Stimulated activated CD4-positive, alpha-beta T cell treated with anti-CD3 and anti-CD28 coated beads, Interleukin-1b, Interleukin-23, amount 100 ng/mL, for 48 hours (primary cell): ENCODE data around the gene NOTCH1.

Experiments used
- DNase-seq: peaks from one replicate; pipeline ENCODE4 v3.0.0-alpha.2; 2020

Gene NOTCH1

GRCh38 chr9:136544964-136545691, 720 bp downstream of the NOTCH1 start:
- DNase-seq: peak; percentile 64

GRCh38 chr9:136544548-136544963, 1.3 kb downstream of the NOTCH1 start:
- peak; percentile 63 for DNase-seq

DNA sequence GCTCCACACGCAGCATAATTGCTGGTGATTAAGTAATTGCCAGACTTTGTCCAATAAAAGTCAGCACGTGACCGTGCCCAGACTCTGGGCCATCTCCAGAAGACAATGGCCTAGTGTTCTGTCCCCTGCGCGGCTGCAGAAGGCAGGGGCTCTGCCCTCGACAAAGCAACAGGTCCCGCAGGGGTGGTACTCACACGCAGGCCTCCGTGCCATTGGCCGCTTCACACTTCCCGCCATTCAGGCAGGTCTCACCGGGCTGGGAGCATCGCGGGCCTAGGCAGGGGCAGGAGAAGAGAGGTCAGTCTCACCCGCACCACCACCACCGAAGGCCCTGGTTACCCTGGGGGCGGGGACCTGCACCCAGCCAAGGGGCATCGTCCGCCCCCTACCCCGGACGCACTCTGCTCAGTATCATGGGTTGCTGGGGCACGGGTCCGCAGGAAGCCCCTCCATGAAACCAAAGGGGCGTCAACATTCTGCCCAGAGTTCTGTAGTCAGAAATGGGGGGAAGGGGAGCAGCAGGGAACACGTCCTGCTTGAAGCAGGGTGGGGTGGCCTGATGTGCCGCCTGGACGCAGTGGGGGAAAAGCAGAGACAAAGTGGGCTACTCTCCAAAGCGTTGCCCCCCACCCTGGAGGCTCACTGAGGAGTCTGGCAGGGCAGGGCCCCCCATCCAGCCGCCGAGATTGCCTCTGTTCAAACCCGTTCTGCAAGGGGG, 1.9 kb downstream of the NOTCH1 start:
- no peak for DNase-seq

- no peak for DNase-seq
These were observed 2.6 kb downstream of the NOTCH1 start for GRCh38 chr9:136543280-136543679.

- no peak for DNase-seq
These were observed 3.4 kb downstream of the NOTCH1 start for GRCh38 chr9:136542241-136543040.

- DNase-seq: no peak
These were observed 4.1 kb downstream of the NOTCH1 start for GRCh38 chr9:136541709-136542108.

DNA sequence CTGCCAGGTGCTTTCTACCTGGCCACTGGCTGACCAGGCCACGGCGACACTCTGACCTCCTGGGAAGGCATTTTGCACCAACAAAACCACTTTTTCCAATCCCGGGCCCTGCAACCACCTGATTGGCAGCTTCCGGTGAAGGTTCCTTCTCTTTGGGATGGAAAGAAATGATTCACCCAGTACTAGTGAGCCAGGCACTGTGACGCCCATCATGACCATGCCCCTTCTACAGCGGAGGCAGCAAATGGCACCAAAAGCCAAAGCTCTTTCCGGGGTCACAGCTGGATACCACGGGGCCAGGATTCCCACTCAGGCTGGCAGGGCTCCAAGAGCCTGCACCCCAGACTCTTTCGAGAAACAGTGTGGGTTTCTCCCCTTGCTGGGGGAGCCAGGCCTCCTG, 4.7 kb downstream of the NOTCH1 start:
- no peak for DNase-seq

DNA sequence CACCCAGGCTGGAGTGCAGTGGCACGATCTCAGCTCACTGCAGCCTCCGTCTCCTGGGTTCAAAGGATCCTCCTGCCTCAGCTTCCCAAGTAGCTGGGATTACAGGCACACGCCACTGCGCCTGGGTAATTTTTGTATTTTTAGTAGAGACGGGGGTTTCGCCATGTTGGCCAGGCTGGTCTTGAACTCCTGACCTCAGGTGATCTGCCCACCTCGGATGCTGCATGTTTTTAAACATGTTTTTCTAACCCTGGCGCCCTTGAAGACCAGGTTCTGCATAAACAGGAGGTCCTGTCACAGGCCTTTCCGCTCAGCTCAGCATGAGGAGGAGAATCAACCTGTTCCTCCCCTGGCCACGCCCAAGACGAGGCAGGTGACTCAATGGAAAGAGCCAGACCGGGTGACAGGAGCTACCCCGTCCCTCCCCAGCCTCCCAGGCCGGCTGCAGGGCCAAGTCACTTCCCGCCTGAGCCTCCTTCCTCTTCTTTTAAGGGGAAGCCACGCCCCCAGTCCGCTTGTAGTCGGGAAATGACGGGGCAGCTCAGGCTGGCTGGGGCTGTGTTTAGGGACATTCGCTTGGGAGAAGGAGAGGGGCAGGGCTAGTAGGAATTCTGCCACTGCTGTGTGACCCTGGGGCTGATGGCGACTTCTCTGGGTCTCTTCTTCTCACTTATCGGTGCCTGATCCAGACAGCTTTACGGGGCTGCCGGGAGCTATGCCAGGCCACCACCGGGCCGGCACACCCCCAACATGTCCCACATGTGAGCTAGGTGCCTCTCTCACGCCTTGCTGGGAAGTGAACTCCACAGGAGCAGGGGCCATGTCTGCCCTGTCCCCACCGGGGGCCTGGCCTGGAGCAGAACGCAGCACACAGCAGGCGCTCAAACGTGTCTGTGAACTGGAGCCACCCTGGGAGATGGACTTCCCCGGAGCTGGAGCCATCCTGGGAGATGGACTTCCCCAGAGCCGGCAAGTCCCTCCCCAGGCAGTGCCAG, 6.1 kb downstream of the NOTCH1 start:
- peak; percentile 98 for DNase-seq

- peak; percentile 83 for DNase-seq
These were observed 7.0 kb downstream of the NOTCH1 start for GRCh38 chr9:136538599-136539426.

DNA sequence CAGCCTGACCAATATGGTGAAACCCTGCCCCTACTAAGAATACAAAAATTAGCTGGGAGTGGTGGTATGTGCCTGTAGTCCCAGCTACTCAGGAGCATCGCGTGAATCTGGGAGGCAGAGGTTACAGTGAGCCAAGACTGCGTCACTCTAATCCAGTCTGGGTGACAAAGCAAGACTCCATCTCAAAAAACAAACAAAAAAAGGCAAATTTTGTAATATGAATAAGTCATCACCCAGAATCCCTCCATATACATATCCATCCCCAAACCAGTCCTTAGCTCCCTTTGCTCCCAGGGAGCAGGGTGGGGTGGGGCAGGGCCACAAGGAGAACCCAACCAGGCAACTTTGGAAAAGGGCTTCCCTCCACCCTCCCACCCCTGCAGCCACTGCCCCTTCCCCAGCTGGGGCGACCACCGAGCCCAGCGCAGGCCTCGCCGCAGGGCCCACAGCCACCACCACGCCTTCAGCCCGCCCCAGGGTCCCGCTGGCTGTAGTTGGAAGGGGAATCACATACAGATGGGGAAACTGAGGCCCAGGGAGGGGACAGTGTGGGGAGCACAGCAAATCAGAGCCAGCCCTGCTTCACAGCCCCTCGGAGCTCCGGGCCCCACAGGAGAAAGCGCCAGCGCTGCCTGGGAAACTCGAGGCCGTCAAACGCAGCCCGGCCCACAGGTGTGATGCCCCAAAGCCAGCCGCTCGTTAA, 7.8 kb downstream of the NOTCH1 start:
- DNase-seq: no peak

GRCh38 chr9:136537411-136537810, 8.4 kb downstream of the NOTCH1 start:
- DNase-seq: no peak

DNA sequence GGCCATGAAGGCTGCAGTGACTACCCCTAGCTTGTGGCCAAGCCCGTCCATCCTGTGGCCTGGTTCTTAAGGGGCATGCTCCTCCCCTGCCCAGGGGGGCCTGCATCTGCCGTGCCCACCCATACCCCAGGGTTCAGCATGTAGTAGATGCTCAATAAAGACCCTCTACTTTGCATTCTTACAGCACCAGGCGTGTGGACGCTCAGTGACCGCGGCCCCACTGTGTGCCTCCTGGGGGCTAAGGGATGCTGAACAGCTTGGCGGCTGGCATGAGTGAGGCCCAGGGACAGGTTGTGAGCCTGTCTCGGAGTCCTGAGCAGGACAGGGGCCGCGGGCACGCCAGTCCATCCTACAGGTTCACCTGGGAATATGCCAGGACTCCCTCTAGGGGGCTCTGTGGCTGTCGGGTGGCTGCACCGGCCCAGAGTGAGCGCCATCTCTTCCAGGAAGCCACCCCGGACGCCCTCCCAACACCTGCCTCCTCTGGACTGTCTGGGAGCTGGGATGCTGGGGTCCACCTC, 9.1 kb downstream of the NOTCH1 start:
- DNase-seq: no peak

DNA sequence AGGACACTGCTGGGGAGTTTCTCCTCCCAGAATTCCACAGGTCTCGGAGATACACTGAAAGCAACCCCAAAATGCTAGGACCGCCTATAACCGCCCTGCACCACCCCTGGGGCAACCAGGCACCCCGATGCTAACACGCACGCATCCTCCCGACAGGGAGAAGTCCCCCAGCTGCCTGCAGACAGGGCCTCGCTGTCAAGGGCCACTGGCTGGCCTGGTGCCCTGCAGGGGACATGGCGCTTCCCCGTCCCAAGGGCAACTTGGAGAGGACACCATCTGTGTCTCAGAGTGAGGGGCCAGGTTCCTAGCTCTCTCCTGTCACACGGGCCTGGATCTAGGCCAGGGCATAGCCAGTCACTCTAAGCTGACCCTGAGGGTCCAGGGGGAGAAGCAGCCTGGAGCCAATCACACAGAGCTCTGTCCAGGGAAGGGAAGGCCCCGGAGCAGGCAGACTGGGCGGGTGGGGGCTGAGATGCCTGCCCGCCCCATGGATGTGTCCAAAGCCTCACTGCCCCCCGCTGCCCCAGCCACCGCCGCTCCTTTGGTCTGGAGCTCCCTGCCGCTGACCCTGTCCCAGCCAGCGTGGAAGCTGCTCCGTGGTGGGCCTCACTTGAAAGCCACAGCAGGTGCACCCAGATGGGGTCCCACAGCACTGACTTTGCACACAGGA, 9.7 kb downstream of the NOTCH1 start:
- DNase-seq: no peak

- no peak for DNase-seq
These were observed 10.8 kb downstream of the NOTCH1 start for GRCh38 chr9:136535070-136535469.

- no peak for DNase-seq
These were observed 11.5 kb downstream of the NOTCH1 start for GRCh38 chr9:136534366-136534765.

DNA sequence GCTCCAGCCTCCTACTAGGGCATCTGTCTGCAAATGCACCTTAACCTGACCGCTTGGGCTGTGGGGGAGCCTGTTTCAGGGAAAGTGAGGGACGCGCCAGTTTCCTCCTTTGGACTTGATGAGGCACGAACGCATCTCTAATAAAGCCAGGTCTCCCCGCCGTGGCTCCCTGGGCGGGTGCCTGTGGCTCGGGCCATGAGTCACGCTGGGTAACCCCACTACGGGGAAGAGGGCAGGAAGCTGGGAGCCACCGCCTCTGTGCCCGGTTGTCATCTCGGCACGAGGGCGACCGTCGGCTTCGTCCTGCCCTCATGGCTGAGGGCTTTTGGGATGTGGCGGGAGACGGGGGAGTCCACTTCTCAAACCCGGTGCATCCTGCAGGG, 12.1 kb downstream of the NOTCH1 start:
- peak; percentile 82 for DNase-seq

GRCh38 chr9:136532799-136533774, 12.8 kb downstream of the NOTCH1 start:
- peak; percentile 83 for DNase-seq

- peak; percentile 32 for DNase-seq
These were observed 13.7 kb downstream of the NOTCH1 start for GRCh38 chr9:136531904-136532798.
